Bronchial smooth muscle cell (primary cell): ENCODE measurements around the gene SBDS. TPM values are rescaled to one million over a fixed set of nuclear protein-coding genes. Genes with fewer than 3 reads are reported as not detected.

Experiments
- total RNA-seq: library from RNA; depleted of rRNA; stranded (reverse); fragments of >200 nt; gene quantifications from 2 replicates; pipeline ENCODE4 v1.2.1, GENCODE V29; 2014

Gene SBDS
- 62.5 and 63.7 TPM in 2 replicates for total RNA-seq

GRCh38 chr7:66995050-66995776, at the start of gene SBDS:
Gene SBDS, minus strand, starts transcription at chr7:66995586. Its CDS starts 169 bp downstream, at chr7:66995417.

GRCh38 chr7:66996444-66997191, 1.2 kb upstream of the SBDS start, which contains the start of gene TYW1:
Gene TYW1, plus strand, starts transcription at chr7:66996833. Its CDS starts 146 bp downstream, at chr7:66996979.

Other genes with a start within 250 kb of the SBDS start
- 39.9 and 60.6 TPM in 2 replicates for gene TMEM248, start 74.4 kb downstream of the SBDS start, total RNA-seq
- 14.0 and 20.5 TPM in 2 replicates for gene TYW1, start 1.2 kb upstream of the SBDS start, total RNA-seq